GM18870 (cell line): Measurements from ENCODE around the gene GPSM1.

Experiments used
- ATAC-seq: cut with Tn5 transposase; IDR thresholded peaks from one replicate; pipeline ENCODE4 v1.9.1; 2021; ENCODE audit warnings: moderate library complexity; ENCODE audit not compliant: unreplicated experiment

GPSM1 gene

GRCh38 chr9:136327304-136327974 lies at the start of gene GPSM1:
TSS of gene GPSM1 (plus strand) at chr9:136327539. CDS start at chr9:136327696, 157 bp downstream.
- no peak for ATAC-seq

GRCh38 chr9:136277746-136278145 lies 49.6 kb upstream of the GPSM1 start:
- ATAC-seq = no peak

GRCh38 chr9:136278221-136278620 lies 49.1 kb upstream of the GPSM1 start:
- ATAC-seq = no peak

- ATAC-seq = no peak
These were observed 48.4 kb upstream of the GPSM1 start for GRCh38 chr9:136278894-136279293.

GRCh38 chr9:136279471-136279870 lies 47.9 kb upstream of the GPSM1 start:
- no peak for ATAC-seq

GRCh38 chr9:136280535-136281315 lies 46.6 kb upstream of the GPSM1 start:
- no peak for ATAC-seq

GRCh38 chr9:136281421-136282271 lies 45.7 kb upstream of the GPSM1 start:
- ATAC-seq = no peak

GRCh38 chr9:136282272-136282861 lies 45.0 kb upstream of the GPSM1 start:
- no peak for ATAC-seq

- peak; percentile 61 for ATAC-seq
These were observed 43.8 kb upstream of the GPSM1 start for GRCh38 chr9:136283291-136284235.

- ATAC-seq = no peak
These were observed 43.0 kb upstream of the GPSM1 start for GRCh38 chr9:136284311-136284710.

- ATAC-seq = no peak
These were observed 42.4 kb upstream of the GPSM1 start for GRCh38 chr9:136284951-136285350.

GRCh38 chr9:136285501-136286358 lies 41.6 kb upstream of the GPSM1 start:
- ATAC-seq = no peak

GRCh38 chr9:136286359-136286986 lies 40.9 kb upstream of the GPSM1 start:
- no peak for ATAC-seq

GRCh38 chr9:136286987-136287379 lies 40.4 kb upstream of the GPSM1 start:
- no peak for ATAC-seq

- no peak for ATAC-seq
These were observed 39.2 kb upstream of the GPSM1 start for GRCh38 chr9:136287960-136288753.

GRCh38 chr9:136289651-136290507 lies 37.5 kb upstream of the GPSM1 start:
- ATAC-seq = no peak

GRCh38 chr9:136290508-136291000 lies 36.8 kb upstream of the GPSM1 start:
- no peak for ATAC-seq
